Measurements from ENCODE around the gene ZSWIM5.

DNA sequence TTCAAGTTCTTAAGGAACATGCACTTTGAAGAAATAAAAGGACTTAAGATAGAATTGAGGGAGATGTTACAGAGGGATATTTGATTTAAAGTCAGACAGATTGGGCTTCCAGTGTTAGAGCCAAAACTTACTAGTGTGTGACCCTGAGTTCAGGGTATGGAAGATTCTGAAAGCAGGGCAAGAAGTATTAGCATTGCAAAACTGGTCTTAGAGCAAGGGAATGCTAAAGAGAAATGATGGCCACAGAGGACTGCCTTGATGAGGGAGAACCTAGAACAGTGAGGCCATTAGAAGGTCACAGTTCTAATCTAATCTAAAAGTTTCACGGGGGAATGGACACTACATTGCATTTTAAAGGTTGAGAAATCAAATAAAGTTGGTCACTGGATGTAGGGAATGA, 148.9 kb downstream of the ZSWIM5 start:
- no peak for TF ChIP-seq POLR2AphosphoS5 (IDR thresholded peaks at IDR 0.05; ENCODE audit: low read depth, low read length)
- TF ChIP-seq SIN3A (IDR thresholded peaks at IDR 0.05; ENCODE audit: borderline replicate concordance, insufficient read depth, low read length) = no peak
- TF ChIP-seq FOXP2 (optimal IDR thresholded peaks at IDR 0.05; ENCODE audit: borderline replicate concordance, extremely low read depth, extremely low read length, insufficient read depth) = no peak
- TF ChIP-seq, protein P1, sequence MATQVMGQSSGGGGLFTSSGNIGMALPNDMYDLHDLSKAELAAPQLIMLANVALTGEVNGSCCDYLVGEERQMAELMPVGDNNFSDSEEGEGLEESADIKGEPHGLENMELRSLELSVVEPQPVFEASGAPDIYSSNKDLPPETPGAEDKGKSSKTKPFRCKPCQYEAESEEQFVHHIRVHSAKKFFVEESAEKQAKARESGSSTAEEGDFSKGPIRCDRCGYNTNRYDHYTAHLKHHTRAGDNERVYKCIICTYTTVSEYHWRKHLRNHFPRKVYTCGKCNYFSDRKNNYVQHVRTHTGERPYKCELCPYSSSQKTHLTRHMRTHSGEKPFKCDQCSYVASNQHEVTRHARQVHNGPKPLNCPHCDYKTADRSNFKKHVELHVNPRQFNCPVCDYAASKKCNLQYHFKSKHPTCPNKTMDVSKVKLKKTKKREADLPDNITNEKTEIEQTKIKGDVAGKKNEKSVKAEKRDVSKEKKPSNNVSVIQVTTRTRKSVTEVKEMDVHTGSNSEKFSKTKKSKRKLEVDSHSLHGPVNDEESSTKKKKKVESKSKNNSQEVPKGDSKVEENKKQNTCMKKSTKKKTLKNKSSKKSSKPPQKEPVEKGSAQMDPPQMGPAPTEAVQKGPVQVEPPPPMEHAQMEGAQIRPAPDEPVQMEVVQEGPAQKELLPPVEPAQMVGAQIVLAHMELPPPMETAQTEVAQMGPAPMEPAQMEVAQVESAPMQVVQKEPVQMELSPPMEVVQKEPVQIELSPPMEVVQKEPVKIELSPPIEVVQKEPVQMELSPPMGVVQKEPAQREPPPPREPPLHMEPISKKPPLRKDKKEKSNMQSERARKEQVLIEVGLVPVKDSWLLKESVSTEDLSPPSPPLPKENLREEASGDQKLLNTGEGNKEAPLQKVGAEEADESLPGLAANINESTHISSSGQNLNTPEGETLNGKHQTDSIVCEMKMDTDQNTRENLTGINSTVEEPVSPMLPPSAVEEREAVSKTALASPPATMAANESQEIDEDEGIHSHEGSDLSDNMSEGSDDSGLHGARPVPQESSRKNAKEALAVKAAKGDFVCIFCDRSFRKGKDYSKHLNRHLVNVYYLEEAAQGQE (IDR thresholded peaks at IDR 0.05; ENCODE audit: insufficient read depth in 1 of 2, low read depth in 2 of 2, low read length in 2 of 2) = no peak

Data from PFSK-1 (cell line).